Activated naive CD4-positive, alpha-beta T cell treated with anti-CD3 and anti-CD28 coated beads, Interleukin-2, amount 10 ng/mL, durations not matched to agents 7 days and 5 days (primary cell): ENCODE measurements around the gene KRT36.

Experiments
- CTCF ChIA-PET: fragments of 350-600 bp; sonication (Branson Sonifier 250); formaldehyde crosslinking; loops from one replicate; lab custom pipeline; 2021; ENCODE audit warnings: antibody characterized with exemption; lab: Charles Lee
- DNase-seq: peaks from one replicate; pipeline ENCODE4 v3.0.0-alpha.2; 2020
- H3K27ac Mint-ChIP-seq: one replicate; pipeline ENCODE4 v1.8.0; 2021; ENCODE audit warnings: mild to moderate bottlenecking, moderate library complexity, mixed read lengths
- H3K27me3 Mint-ChIP-seq: one replicate; pipeline ENCODE4 v1.8.0; 2021; ENCODE audit warnings: mild to moderate bottlenecking, mixed read lengths
- H3K36me3 Mint-ChIP-seq: one replicate; pipeline ENCODE4 v1.8.0; 2021; ENCODE audit warnings: mixed read lengths
- H3K4me1 Mint-ChIP-seq: one replicate; pipeline ENCODE4 v1.8.0; 2021; ENCODE audit warnings: mixed read lengths
- H3K4me3 Mint-ChIP-seq: one replicate; pipeline ENCODE4 v1.8.0; 2021; ENCODE audit warnings: mild to moderate bottlenecking, moderate library complexity, mixed read lengths
- H3K9me3 Mint-ChIP-seq: one replicate; pipeline ENCODE4 v1.8.0; 2021; ENCODE audit warnings: mixed read lengths

Gene KRT36

GRCh38 chr17:41489531-41489930, at the start of gene KRT36:
TSS of gene KRT36 (minus strand) at chr17:41489910. CDS start at chr17:41489864, 46 bp downstream.
- Mint-ChIP-seq H3K27ac (no peak within 1 kb of the TSS), H3K9me3 (no peaks in the 10 kb centered on the region), H3K27me3 (peaks cover 19% of the 10 kb centered on the region), H3K4me1 (peaks cover 3% of the 10 kb centered on the region), H3K36me3 (no peaks in the 10 kb centered on the region), H3K4me3 (no peak within 1 kb of the TSS)
- CTCF ChIA-PET = no interaction called here
- DNase-seq = no peak

GRCh38 chr17:41539071-41539492, 49.4 kb upstream of the KRT36 start:
- Mint-ChIP-seq H3K27ac (no peak overlapping the region), H3K27me3 (peaks cover 42% of the 10 kb centered on the region), H3K9me3 (no peaks in the 10 kb centered on the region), H3K36me3 (no peaks in the 10 kb centered on the region), H3K4me3 (no peak overlapping the region), H3K4me1 (no peaks in the 10 kb centered on the region)
- CTCF ChIA-PET = interaction anchor here (4.4 kb wide), 1 partner anchor 10 kb away, joined by 17 read pairs; no protein-coding TSS in a partner anchor
- DNase-seq = no peak

- no peaks in the 10 kb centered on the region for H3K36me3 Mint-ChIP-seq
- H3K27ac Mint-ChIP-seq = no peak overlapping the region
- CTCF ChIA-PET = interaction anchor here (4.4 kb wide), 1 partner anchor 10 kb away, joined by 17 read pairs; no protein-coding TSS in a partner anchor
- no peak for DNase-seq
- H3K4me3 Mint-ChIP-seq = no peak overlapping the region
- H3K9me3 Mint-ChIP-seq = no peaks in the 10 kb centered on the region
- H3K27me3 Mint-ChIP-seq = peaks cover 42% of the 10 kb centered on the region
- H3K4me1 Mint-ChIP-seq = no peaks in the 10 kb centered on the region
These were observed 48.9 kb upstream of the KRT36 start for GRCh38 chr17:41538565-41538991.

- CTCF ChIA-PET = interaction anchor here (4.4 kb wide), 1 partner anchor 11 kb away, joined by 17 read pairs; no protein-coding TSS in a partner anchor
- H3K36me3 Mint-ChIP-seq = no peaks in the 10 kb centered on the region
- H3K27me3 Mint-ChIP-seq = peaks cover 47% of the 10 kb centered on the region
- H3K9me3 Mint-ChIP-seq = no peaks in the 10 kb centered on the region
- no peak overlapping the region for H3K27ac Mint-ChIP-seq
- no peak overlapping the region for H3K4me3 Mint-ChIP-seq
- no peak for DNase-seq
- no peaks in the 10 kb centered on the region for H3K4me1 Mint-ChIP-seq
These were observed 48.3 kb upstream of the KRT36 start for GRCh38 chr17:41537990-41538389.

GRCh38 chr17:41537614-41537954, 47.9 kb upstream of the KRT36 start:
- CTCF ChIA-PET = interaction anchor here (4.4 kb wide), 1 partner anchor 11 kb away, joined by 17 read pairs; no protein-coding TSS in a partner anchor
- no peak overlapping the region for H3K4me3 Mint-ChIP-seq
- DNase-seq = no peak
- peaks cover 50% of the 10 kb centered on the region for H3K27me3 Mint-ChIP-seq
- H3K36me3 Mint-ChIP-seq = no peaks in the 10 kb centered on the region
- H3K4me1 Mint-ChIP-seq = no peaks in the 10 kb centered on the region
- H3K27ac Mint-ChIP-seq = no peak overlapping the region
- no peaks in the 10 kb centered on the region for H3K9me3 Mint-ChIP-seq

- no peaks in the 10 kb centered on the region for H3K4me1 Mint-ChIP-seq
- H3K27me3 Mint-ChIP-seq = peaks cover 55% of the 10 kb centered on the region
- no peak overlapping the region for H3K4me3 Mint-ChIP-seq
- no peaks in the 10 kb centered on the region for H3K36me3 Mint-ChIP-seq
- CTCF ChIA-PET = interaction anchor here (0.6 to 4.4 kb wide), 2 partner anchors 12 to 769 kb away, joined by 3 to 17 read pairs; no protein-coding TSS in a partner anchor
- H3K27ac Mint-ChIP-seq = no peak overlapping the region
- DNase-seq = no peak
- H3K9me3 Mint-ChIP-seq = no peaks in the 10 kb centered on the region
These were observed 47.3 kb upstream of the KRT36 start for GRCh38 chr17:41536741-41537613.

GRCh38 chr17:41535764-41536481, 46.2 kb upstream of the KRT36 start:
- H3K36me3 Mint-ChIP-seq = no peaks in the 10 kb centered on the region
- DNase-seq = no peak
- CTCF ChIA-PET = interaction anchor here (1.1 to 4.4 kb wide), 3 partner anchors 13 to 130 kb away, joined by 3 to 17 read pairs (median 4); no protein-coding TSS in a partner anchor
- no peak overlapping the region for H3K4me3 Mint-ChIP-seq
- H3K27ac Mint-ChIP-seq = no peak overlapping the region
- H3K4me1 Mint-ChIP-seq = no peaks in the 10 kb centered on the region
- no peaks in the 10 kb centered on the region for H3K9me3 Mint-ChIP-seq
- H3K27me3 Mint-ChIP-seq = peaks cover 59% of the 10 kb centered on the region

- CTCF ChIA-PET = interaction anchor here (1.1 to 4.4 kb wide), 3 partner anchors 14 to 131 kb away, joined by 3 to 17 read pairs (median 4); no protein-coding TSS in a partner anchor
- H3K9me3 Mint-ChIP-seq = no peaks in the 10 kb centered on the region
- no peak for DNase-seq
- peaks cover 60% of the 10 kb centered on the region for H3K27me3 Mint-ChIP-seq
- no peaks in the 10 kb centered on the region for H3K36me3 Mint-ChIP-seq
- no peak overlapping the region for H3K4me3 Mint-ChIP-seq
- no peaks in the 10 kb centered on the region for H3K4me1 Mint-ChIP-seq
- H3K27ac Mint-ChIP-seq = no peak overlapping the region
These were observed 45.3 kb upstream of the KRT36 start for GRCh38 chr17:41534899-41535546.

- Mint-ChIP-seq H3K4me1 (no peaks in the 10 kb centered on the region), H3K36me3 (no peaks in the 10 kb centered on the region), H3K27me3 (peaks cover 71% of the 10 kb centered on the region), H3K4me3 (no peak overlapping the region), H3K27ac (no peak overlapping the region), H3K9me3 (no peaks in the 10 kb centered on the region)
- CTCF ChIA-PET = interaction anchor here (2.5 kb wide), 1 partner anchor 15 kb away, joined by 15 read pairs; no protein-coding TSS in a partner anchor
- no peak for DNase-seq
These were observed 43.9 kb upstream of the KRT36 start for GRCh38 chr17:41533613-41534012.

GRCh38 chr17:41532947-41533570, 43.3 kb upstream of the KRT36 start:
- Mint-ChIP-seq H3K36me3 (no peaks in the 10 kb centered on the region), H3K9me3 (no peaks in the 10 kb centered on the region), H3K27ac (no peak overlapping the region), H3K27me3 (peaks cover 76% of the 10 kb centered on the region), H3K4me1 (peaks cover 2% of the 10 kb centered on the region), H3K4me3 (no peak overlapping the region)
- CTCF ChIA-PET = interaction anchor here (1.1 to 2.5 kb wide), 2 partner anchors 16 to 130 kb away, joined by 3 to 15 read pairs; no protein-coding TSS in a partner anchor
- no peak for DNase-seq

- Mint-ChIP-seq H3K4me3 (no peak overlapping the region), H3K27me3 (peaks cover 80% of the 10 kb centered on the region), H3K27ac (no peak overlapping the region), H3K9me3 (no peaks in the 10 kb centered on the region), H3K36me3 (no peaks in the 10 kb centered on the region), H3K4me1 (peaks cover 2% of the 10 kb centered on the region)
- no peak for DNase-seq
- CTCF ChIA-PET = interaction anchor here (2.5 kb wide), 1 partner anchor 17 kb away, joined by 15 read pairs; no protein-coding TSS in a partner anchor
These were observed 42.3 kb upstream of the KRT36 start for GRCh38 chr17:41531993-41532392.

- no peak for DNase-seq
- CTCF ChIA-PET = interaction anchor here (0.6 to 1.3 kb wide), 3 partner anchors 19 to 133 kb away, joined by 3 read pairs; no protein-coding TSS in a partner anchor
- Mint-ChIP-seq H3K9me3 (no peaks in the 10 kb centered on the region), H3K27ac (no peak overlapping the region), H3K4me3 (no peak overlapping the region), H3K36me3 (no peaks in the 10 kb centered on the region), H3K27me3 (peaks cover 83% of the 10 kb centered on the region), H3K4me1 (peaks cover 2% of the 10 kb centered on the region)
These were observed 40.6 kb upstream of the KRT36 start for GRCh38 chr17:41530062-41531048.
